Cardiac muscle cell (in vitro differentiated cells and primary cell): ENCODE measurements around the gene RGS3. TPM values are rescaled to one million over a fixed set of nuclear protein-coding genes. Genes with fewer than 3 reads are reported as not detected.

Experiments used
- DNase-seq, 2 donors: peaks; one replicate each; pipeline versions ENCODE4 v3.0.0 to v3.0.0-alpha.2; 2010 to 2017; ENCODE audit warnings: low read depth in 1 of 2, low spot score in 1 of 2
- H3K27ac ChIP-seq: fragments of 200-600 bp; sonication (generic); 2 replicates; pipeline ENCODE4 v1.5.1; 2016
- H3K27me3 ChIP-seq: fragments of 200-600 bp; sonication (generic); 2 replicates; pipeline ENCODE4 v1.6.0; 2016; ENCODE audit warnings: control low read depth
- H3K36me3 ChIP-seq: fragments of 200-600 bp; sonication (generic); 2 replicates; pipeline ENCODE4 v1.5.1; 2016; ENCODE audit warnings: control low read depth
- H3K4me1 ChIP-seq: fragments of 200-600 bp; sonication (generic); 2 replicates; pipeline ENCODE4 v1.8.1; 2017; ENCODE audit warnings: low read depth, mild to moderate bottlenecking, mixed run types
- H3K4me3 ChIP-seq: fragments of 200-600 bp; sonication (generic); 2 replicates; pipeline ENCODE4 v1.5.1; 2016; ENCODE audit warnings: mild to moderate bottlenecking
- H3K9me3 ChIP-seq: fragments of 200-600 bp; sonication (generic); 2 replicates; pipeline ENCODE4 v1.5.1; 2017; ENCODE audit warnings: low read depth, mild to moderate bottlenecking, control low read depth
- polyA plus RNA-seq: library from polyadenylated mRNA; unstranded; fragments of >200 nt; fragmentation: Nextera tagmentation; extraction: Ambion mirVana; gene quantifications from 2 replicates; pipeline ENCODE4 v1.2.1, GENCODE V29; 2016
- total RNA-seq: library from RNA; depleted of rRNA; stranded (reverse); fragments of >200 nt; gene quantifications from 2 replicates; pipeline ENCODE4 v1.2.3, GENCODE V29; 2016
- TF ChIP-seq, protein P1 (sequence below): IDR thresholded peaks from 2 replicates; pipeline ENCODE4 v1.5.1; 2012; ENCODE audit warnings: low read depth, mild to moderate bottlenecking, low read length

RGS3 gene
- total and polyA plus RNA-seq, 2 experiments from 2014 or later: 94.7 to 126 TPM

DNA sequence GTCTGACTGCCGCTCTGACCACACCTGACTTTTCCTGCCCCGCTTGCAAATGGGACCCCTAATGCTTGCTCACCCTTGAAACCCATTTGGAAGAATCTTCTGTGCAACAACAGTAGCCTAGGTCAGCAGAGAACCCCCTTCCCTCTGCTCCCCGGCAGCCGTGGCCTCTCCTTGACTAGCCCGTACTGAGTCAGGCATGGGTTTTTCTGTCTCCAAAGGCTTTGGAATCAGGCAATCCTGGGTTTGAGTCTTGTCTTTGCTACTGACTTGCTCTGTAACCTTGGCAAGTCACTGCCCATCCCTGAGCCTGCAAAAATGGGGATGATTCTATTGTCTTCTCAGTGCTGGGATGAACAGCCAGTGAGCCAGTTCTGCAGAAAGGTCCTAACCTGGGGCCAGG lies 135.4 kb downstream of the RGS3 start:
- no peak overlapping the region for H3K4me3 ChIP-seq
- H3K36me3 ChIP-seq: peaks cover 24% of the 10 kb centered on the region
- H3K27me3 ChIP-seq: no peaks in the 10 kb centered on the region
- no peaks in the 10 kb centered on the region for H3K9me3 ChIP-seq
- H3K27ac ChIP-seq: no peak overlapping the region
- no peak for DNase-seq
- TF ChIP-seq, protein P1, sequence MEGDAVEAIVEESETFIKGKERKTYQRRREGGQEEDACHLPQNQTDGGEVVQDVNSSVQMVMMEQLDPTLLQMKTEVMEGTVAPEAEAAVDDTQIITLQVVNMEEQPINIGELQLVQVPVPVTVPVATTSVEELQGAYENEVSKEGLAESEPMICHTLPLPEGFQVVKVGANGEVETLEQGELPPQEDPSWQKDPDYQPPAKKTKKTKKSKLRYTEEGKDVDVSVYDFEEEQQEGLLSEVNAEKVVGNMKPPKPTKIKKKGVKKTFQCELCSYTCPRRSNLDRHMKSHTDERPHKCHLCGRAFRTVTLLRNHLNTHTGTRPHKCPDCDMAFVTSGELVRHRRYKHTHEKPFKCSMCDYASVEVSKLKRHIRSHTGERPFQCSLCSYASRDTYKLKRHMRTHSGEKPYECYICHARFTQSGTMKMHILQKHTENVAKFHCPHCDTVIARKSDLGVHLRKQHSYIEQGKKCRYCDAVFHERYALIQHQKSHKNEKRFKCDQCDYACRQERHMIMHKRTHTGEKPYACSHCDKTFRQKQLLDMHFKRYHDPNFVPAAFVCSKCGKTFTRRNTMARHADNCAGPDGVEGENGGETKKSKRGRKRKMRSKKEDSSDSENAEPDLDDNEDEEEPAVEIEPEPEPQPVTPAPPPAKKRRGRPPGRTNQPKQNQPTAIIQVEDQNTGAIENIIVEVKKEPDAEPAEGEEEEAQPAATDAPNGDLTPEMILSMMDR: no peak
- H3K4me1 ChIP-seq: peaks cover 24% of the 10 kb centered on the region

DNA sequence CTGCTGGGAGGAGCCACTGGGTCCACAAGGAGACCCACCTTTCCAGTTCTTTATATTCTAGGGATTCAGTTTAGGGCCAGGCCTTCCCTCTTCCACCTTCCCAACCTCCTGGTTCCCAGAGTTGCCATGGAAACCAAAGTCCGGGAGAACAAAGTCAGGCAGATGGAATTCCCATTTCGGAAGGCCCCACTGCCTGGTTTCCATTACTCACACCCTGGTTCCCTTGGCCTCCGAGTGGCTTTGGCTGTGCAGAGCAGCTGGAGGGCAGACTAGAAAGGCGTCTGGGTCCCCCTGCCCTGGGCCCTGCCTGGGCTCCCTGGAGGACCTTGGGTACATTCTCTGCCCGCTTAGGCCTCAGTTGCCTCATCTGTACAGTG lies 136.1 kb downstream of the RGS3 start:
- H3K27me3 ChIP-seq: no peaks in the 10 kb centered on the region
- H3K36me3 ChIP-seq: peaks cover 24% of the 10 kb centered on the region
- no peak overlapping the region for H3K4me3 ChIP-seq
- DNase-seq: peak in 1 of 2 donors; percentile 78
- H3K9me3 ChIP-seq: no peaks in the 10 kb centered on the region
- peaks cover 22% of the 10 kb centered on the region for H3K4me1 ChIP-seq
- no peak overlapping the region for H3K27ac ChIP-seq
- TF ChIP-seq, protein P1: no peak

DNA sequence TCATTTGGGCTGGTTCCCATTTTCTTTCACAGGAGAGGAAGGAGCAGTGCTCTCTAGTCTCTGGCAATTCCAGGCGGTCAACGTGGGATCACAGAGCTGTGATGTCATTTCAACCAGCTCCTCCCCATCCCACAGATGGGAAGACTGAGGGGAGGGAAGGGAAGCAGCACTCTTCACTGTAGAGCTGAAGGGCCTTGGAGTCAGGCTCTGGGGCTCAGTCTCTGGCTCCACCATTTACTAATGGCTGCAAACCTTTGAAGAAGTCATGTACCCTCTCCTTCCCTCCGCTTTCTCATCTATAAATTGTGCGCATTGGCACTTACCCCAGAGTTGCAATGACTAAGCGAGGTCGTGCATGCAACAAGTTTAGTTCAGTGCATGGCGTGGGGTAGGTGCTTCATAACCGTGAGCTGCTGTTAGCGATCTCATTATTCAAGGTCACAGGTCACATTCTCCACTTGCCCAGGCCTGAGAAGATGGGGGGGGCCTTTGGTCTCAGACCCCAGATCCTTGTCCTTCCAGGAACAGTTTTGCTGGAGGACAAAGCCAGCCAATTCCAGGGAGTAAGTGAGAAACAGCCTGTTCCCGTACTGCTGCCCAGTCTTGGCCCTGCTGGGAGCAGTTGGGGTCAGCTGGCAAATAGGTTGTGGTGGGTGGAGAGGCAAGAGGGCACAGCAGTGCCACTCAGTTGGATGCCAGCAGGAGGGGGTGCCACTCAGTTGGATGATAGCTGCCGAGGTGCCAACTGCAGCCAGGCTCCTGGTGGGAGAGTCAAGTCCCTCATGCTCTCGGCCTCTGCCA lies 136.7 kb downstream of the RGS3 start:
- Histone ChIP-seq H3K27me3 (no peaks in the 10 kb centered on the region), H3K27ac (no peak overlapping the region), H3K4me1 (peaks cover 18% of the 10 kb centered on the region), H3K9me3 (no peaks in the 10 kb centered on the region), H3K4me3 (no peak overlapping the region), H3K36me3 (peaks cover 24% of the 10 kb centered on the region)
- peak in 1 of 2 donors; percentile 60 for DNase-seq
- TF ChIP-seq, protein P1: no peak

- H3K27ac ChIP-seq: no peak overlapping the region
- no peaks in the 10 kb centered on the region for H3K27me3 ChIP-seq
- TF ChIP-seq, protein P1: no peak
- no peak for DNase-seq
- peaks cover 16% of the 10 kb centered on the region for H3K36me3 ChIP-seq
- H3K4me1 ChIP-seq: peaks cover 13% of the 10 kb centered on the region
- H3K4me3 ChIP-seq: no peak overlapping the region
- no peaks in the 10 kb centered on the region for H3K9me3 ChIP-seq
These were observed 137.5 kb downstream of the RGS3 start for GRCh38 chr9:113600871-113601614.

DNA sequence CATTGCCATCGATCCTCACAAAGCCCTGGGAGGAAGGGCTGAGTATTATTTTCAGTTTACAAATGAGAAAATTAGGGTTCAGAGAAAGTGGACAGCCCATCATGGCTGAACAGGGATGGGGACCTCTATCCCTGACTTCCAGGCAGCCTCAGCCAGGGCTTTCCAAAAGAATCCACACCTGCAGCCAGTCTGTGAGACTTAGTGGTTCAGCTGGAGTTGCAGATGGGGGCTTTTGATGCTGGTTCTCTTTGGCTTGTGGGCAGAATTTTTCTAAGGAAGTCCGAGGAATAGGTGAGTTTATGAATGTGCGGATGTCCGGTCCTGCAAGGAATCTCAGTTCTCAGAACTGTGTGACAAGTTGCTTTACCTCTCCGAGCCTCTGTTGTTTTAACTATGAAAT lies 138.1 kb downstream of the RGS3 start:
- Histone ChIP-seq H3K4me1 (peaks cover 13% of the 10 kb centered on the region), H3K27me3 (no peaks in the 10 kb centered on the region), H3K4me3 (no peak overlapping the region), H3K27ac (no peak overlapping the region), H3K36me3 (peaks cover 12% of the 10 kb centered on the region), H3K9me3 (no peaks in the 10 kb centered on the region)
- DNase-seq: no peak
- TF ChIP-seq, protein P1: no peak
